ENCODE results near the gene C6orf52. TPM values are rescaled to one million over a fixed set of nuclear protein-coding genes. Genes with fewer than 3 reads are reported as not detected.

C6orf52 gene
- total RNA-seq, 4 donors from 2014 or later = 2.8 TPM; not detected in 3

GRCh38 chr6:10690651-10691445, 3.6 kb downstream of the C6orf52 start:
- H3K9me3 ChIP-seq = no peaks in the 10 kb centered on the region
- H3K27me3 ChIP-seq = no peaks in the 10 kb centered on the region
- in situ Hi-C loops (cut with MboI; ENCODE audit: low sequenced_read_pairs in 4 of 4) (loop anchor here in 1 of 4 donors (10.0 kb wide), 1 partner anchor 54 kb away; the partner anchor contains the start of gene TMEM14B), intact Hi-C loops (cut with DNase I; ENCODE audit: low total_unique reads) (loop anchor here (5.0 kb wide), 1 partner anchor 111 kb away; no protein-coding TSS in a partner anchor)
- no peak for ATAC-seq
- no peak overlapping the region for H3K27ac ChIP-seq
- H3K36me3 ChIP-seq = no peaks in the 10 kb centered on the region
- TF ChIP-seq CTCF (IDR thresholded peaks at IDR 0.05 in 4 of 5, conservative IDR thresholded peaks at IDR 0.05 in 1 of 5) (no peak), POLR2A (IDR thresholded peaks at IDR 0.05) (no peak)
- DNase-seq = no peak
- peaks cover 17 to 18% of the 10 kb centered on the region in 2 donors for H3K4me1 ChIP-seq
- no peak overlapping the region for H3K4me3 ChIP-seq

GRCh38 chr6:10687582-10687981, 6.8 kb downstream of the C6orf52 start:
- DNase-seq (no peak), ATAC-seq (no peak)
- TF ChIP-seq CTCF (IDR thresholded peaks at IDR 0.05 in 4 of 5, conservative IDR thresholded peaks at IDR 0.05 in 1 of 5) (no peak), POLR2A (IDR thresholded peaks at IDR 0.05) (no peak)
- no peaks in the 10 kb centered on the region for H3K4me1 ChIP-seq
- H3K27ac ChIP-seq = no peak overlapping the region
- intact Hi-C loops (cut with DNase I; ENCODE audit: low total_unique reads) (no loop called here), in situ Hi-C loops (cut with MboI; ENCODE audit: low sequenced_read_pairs in 4 of 4) (no loop called here)
- no peaks in the 10 kb centered on the region for H3K9me3 ChIP-seq
- H3K36me3 ChIP-seq = no peaks in the 10 kb centered on the region
- H3K27me3 ChIP-seq = peaks cover 0 to 12% (median 0%) of the 10 kb centered on the region in 3 donors
- H3K4me3 ChIP-seq = no peak overlapping the region

- intact Hi-C loops (cut with DNase I; ENCODE audit: low total_unique reads) = no loop called here
- Histone ChIP-seq H3K36me3 (no peaks in the 10 kb centered on the region), H3K9me3 (no peaks in the 10 kb centered on the region), H3K27me3 (peaks cover 0 to 12% (median 0%) of the 10 kb centered on the region in 3 donors), H3K27ac (no peak overlapping the region), H3K4me1 (no peaks in the 10 kb centered on the region), H3K4me3 (no peak overlapping the region)
- ATAC-seq = no peak
- no peak for DNase-seq
- in situ Hi-C loops (cut with MboI; ENCODE audit: low sequenced_read_pairs in 4 of 4) = no loop called here
- no peak for TF ChIP-seq CTCF (IDR thresholded peaks at IDR 0.05 in 4 of 5, conservative IDR thresholded peaks at IDR 0.05 in 1 of 5)
- no peak for TF ChIP-seq POLR2A (IDR thresholded peaks at IDR 0.05)
Measured at GRCh38 chr6:10686901-10687300, 7.5 kb downstream of the C6orf52 start.

GRCh38 chr6:10685092-10685915, 9.1 kb downstream of the C6orf52 start:
- TF ChIP-seq POLR2A (IDR thresholded peaks at IDR 0.05) (no peak), CTCF (IDR thresholded peaks at IDR 0.05 in 4 of 5, conservative IDR thresholded peaks at IDR 0.05 in 1 of 5) (no peak)
- ATAC-seq (no peak), DNase-seq (no peak)
- Histone ChIP-seq H3K9me3 (no peaks in the 10 kb centered on the region), H3K4me1 (no peaks in the 10 kb centered on the region), H3K36me3 (no peaks in the 10 kb centered on the region), H3K4me3 (no peak overlapping the region), H3K27ac (no peak overlapping the region), H3K27me3 (peaks cover 0 to 12% (median 0%) of the 10 kb centered on the region in 3 donors)
- in situ Hi-C loops (cut with MboI; ENCODE audit: low sequenced_read_pairs in 4 of 4) (no loop called here), intact Hi-C loops (cut with DNase I; ENCODE audit: low total_unique reads) (no loop called here)
